Stimulated activated CD4-positive, alpha-beta T cell treated with anti-CD3 and anti-CD28 coated beads, Interleukin-4, amount 100 ng/mL, for 4 hours (primary cell): ENCODE results near the gene MED12L.

ENCODE experiments used
- DNase-seq, 2 experiments: peaks; one replicate each; pipeline ENCODE4 v3.0.0-alpha.2; 2020

The MED12L gene

GRCh38 chr3:151183265-151183671 lies 97.8 kb downstream of the MED12L start:
- DNase-seq, result no peak

GRCh38 chr3:151191095-151191494 lies 105.6 kb downstream of the MED12L start:
- no peak for DNase-seq

DNA sequence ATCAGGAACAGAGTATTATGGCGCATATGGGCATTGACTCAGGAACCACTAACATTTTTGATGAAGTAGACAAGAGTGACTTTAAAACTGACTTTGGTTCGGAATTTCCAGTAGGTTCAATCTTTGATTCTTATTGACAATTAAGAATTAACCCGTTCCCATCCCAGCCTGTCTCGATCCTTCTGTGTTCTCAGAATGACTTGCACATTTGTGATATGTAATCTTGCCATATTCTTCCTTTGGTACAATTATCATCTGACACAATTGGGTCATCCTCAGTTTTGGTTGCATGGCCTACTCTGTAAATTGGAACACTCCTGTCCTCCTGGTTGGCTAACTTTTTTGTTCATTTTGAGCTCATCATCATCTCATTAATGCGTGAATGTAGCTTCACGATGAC lies 107.1 kb downstream of the MED12L start:
- no peak for DNase-seq

- no peak for DNase-seq
Measured at GRCh38 chr3:151195826-151196225, 110.4 kb downstream of the MED12L start.

DNA sequence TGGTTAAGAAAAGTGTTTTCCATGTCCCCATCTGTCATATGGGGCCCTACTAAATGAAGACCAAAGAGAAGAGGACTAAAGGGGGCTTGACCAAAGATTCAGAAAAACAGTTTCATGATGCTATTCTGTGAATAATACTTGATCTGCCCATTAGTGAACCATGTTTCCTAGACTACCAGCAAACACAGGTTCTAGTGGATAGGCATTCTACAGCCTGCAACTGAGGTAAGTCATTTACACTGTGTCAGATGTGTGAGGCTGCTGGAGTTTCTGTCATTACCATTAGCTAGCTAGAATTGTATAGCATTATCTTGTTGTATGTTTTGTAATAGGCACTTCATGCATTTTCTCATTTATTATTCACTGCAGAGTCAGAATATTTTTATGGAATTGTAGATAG lies 111.0 kb downstream of the MED12L start:
- no peak for DNase-seq

DNA sequence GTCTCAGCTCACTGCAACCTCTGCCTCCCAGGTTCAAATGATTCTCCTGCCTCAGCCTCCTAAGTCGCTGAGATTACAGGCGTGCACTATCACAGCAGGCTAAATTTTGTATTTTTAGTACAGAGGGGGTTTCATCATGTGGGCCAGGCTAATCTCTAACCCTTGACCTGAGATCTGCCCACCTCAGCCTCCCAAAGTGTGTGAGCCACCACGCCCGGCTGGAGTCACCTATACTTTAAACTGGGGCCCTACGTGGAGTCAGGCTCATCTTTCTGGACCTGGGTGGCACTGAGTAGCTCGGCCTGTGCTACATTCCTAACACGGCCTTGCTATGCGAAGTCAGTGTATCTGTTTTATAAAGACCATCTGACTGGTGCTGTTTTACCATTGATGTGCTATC lies 111.8 kb downstream of the MED12L start:
- DNase-seq, result no peak

DNA sequence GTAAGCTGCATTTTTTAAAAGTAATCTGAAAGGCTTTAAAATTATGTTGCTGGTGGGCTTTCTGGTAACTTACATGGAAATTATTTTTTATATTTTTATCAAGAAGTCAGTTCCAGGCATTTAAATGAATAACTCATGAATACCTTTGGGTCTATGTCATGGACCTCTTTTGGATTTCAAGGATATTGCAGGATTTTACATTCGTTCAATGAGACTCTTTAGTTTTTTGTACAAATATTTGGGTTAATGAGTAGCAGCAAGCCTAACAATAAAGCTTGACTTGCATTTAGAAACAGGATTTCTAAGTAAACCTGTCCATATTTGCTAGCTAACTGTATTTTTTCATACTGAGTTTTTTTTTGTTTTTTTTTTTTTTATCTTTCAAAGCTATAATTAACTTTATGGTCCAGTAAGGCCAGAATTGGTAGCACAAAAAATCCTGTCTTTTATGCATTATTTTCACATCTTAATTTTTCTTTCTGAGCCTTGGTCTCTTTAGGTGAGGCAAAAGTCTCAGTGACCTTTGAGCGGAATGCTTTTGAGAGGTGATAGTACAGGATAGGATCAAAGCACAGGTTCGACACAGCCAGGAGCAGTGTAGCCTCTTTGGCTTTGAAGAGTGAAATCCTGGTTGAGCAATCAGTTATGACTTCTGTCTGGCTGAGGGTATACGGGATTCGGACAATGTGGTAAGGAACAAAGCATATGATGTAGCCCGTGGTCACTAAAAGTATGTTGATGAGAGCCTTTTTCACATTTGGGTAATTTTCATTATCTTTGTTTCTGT lies 112.7 kb downstream of the MED12L start:
- DNase-seq, result no peak

DNA sequence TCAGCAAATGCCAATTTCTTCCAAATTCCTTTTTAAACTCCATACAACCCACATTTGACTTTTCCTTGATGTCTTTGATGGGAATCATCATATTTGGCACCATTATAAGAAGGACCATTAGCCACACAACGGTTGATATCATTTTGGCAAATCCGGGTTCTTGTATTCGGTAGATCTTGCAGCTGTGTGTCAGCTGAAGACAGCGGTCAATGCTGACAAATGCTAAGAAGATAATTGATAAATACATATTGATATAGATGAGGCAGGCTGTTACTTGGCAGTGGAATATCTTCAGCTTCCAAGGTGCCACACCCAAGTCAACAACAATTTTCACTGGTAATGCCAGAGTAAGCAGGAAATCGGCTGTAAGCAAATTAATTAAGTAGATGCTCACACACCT lies 113.4 kb downstream of the MED12L start:
- no peak for DNase-seq

GRCh38 chr3:151199554-151200438 lies 114.3 kb downstream of the MED12L start:
- DNase-seq, result no peak

DNA sequence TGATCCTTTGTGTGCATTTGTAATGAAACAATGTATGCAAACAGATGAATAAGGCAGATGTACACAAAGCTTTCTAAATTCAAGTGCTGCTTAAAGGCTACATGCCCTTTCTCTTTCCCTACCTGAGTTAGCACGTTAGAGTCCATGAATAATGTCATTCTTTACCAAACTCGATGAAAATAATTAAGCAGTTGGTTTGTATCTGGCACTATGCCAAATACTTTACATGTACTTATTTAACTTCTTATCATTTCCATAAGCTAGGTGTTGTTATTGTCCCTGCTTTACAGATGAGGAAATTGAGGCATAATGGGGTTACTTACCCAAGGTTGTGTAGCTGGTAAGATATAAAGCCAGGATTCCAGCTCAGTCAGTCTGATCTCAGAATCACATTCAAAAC lies 115.1 kb downstream of the MED12L start:
- DNase-seq, result no peak

GRCh38 chr3:151201051-151201730 lies 115.7 kb downstream of the MED12L start:
- no peak for DNase-seq

- peak; percentile 45 to 74 for DNase-seq
Measured at GRCh38 chr3:151203051-151203420, 117.6 kb downstream of the MED12L start, which contains the start of gene GPR171. Gene GPR171, minus strand, starts transcription at chr3:151203216. Its CDS starts 3,830 bp downstream, at chr3:151199386.

GRCh38 chr3:151204530-151205402 lies 119.3 kb downstream of the MED12L start:
- peak in 1 of 2 experiments; percentile 27 for DNase-seq

DNA sequence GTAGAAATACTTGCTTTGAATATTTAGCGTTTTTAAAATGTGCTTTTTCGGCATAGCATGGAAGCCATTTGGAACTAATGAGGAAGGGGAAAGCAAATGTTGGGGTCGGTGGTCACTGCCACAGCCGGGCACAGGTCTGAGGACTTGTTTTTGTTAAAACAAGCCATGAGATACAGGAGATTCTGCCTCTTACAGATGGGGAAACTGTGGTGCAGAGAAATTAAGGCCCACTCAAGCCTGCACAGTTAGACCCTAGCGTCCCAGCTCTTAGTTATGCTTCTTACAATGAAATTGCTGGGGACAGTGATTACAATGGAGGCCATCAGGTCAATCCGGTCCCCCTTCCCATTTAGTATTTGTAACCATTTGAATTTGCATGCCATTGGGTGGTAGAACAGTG lies 120.0 kb downstream of the MED12L start:
- DNase-seq, result no peak

DNA sequence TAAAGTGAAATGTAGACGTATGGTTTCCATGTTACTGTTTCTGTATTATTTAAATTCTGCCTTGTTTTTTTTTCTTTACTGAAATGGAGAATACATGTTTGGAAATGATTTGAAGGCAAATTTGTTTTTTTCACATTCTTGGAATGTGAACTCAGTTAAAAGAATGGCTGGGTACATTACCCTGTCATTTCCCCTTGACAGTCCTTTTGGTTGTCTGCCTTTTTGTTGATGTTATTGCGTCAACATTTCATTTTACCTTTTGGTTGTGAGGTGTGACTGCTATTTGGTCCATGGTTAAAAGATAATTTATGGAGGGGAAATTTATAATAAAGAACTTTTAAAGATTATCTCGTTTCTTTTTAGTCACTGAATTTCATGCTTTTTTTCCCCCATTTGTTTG lies 120.7 kb downstream of the MED12L start:
- no peak for DNase-seq

DNA sequence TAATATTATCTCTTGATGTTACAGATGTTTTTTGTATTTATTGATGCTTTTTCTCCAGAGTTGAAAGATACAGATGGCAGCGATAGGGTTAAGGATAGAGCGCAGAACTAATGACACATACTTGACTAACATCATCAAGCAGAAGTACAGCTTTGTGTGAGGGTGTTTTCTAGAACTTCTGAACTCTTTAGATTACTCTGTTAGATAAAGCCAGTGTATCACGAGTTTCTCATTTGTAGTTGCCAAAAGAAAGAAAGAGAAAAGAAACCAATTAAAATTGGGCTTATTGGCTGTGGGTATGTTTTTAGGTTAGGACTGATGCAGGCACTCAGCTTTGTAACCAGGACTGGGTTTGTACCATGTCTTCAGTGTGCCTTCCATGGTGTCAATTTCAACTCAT lies 124.2 kb downstream of the MED12L start:
- DNase-seq, result no peak

DNA sequence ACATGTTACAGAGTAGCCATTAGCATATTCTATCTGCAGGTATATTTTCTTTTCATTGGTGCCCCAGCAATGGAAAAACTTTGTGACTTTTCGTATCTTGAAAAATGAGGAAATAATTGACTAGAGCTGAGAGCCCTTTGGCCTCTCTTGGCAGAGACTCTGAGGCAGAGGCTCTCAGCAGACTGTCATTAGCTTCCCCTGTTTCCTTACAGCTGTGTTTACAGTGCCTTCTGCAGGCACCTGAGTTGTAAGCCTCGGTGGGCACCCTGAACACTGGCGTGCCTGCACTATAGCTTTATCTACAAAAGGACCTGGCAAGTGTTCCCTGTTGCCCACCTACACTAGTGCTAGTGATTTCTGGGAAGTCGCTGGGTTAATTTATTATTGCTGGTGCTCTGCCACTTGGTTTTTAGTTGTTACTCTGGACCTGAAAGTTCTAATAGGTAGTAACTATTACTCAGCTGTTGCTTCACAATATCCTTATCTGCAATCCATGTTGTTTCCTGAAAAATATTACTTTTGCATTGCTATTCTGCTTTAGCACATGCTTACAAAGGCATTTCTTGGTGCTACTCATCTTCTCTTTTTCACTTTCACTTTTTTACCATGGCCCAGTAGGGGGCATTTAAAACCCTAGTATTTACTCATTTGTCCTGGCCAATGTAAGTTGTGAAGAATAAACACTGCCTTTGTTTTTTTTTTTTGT lies 125.4 kb downstream of the MED12L start:
- DNase-seq, result no peak

GRCh38 chr3:151213151-151213550 lies 127.7 kb downstream of the MED12L start:
- DNase-seq, result no peak

- no peak for DNase-seq
Measured at GRCh38 chr3:151213881-151214280, 128.4 kb downstream of the MED12L start.

GRCh38 chr3:151214459-151214858 lies 129.0 kb downstream of the MED12L start:
- no peak for DNase-seq
